Thyroid gland (tissue), 4 donors: ENCODE measurements around the gene LRRC27.

Experiments
- CTCF ChIP-seq, 6 experiments: fragments of 200-600 bp in 3 of 6; fragments of 450-650 bp in 3 of 6; sonication (generic) in 3 of 6; IDR thresholded peaks; one replicate each; pipeline ENCODE4 v1.5.1; 2016 to 2019; ENCODE audit warnings: antibody characterized with exemption in 6 of 6, mild to moderate bottlenecking in 2 of 6, inconsistent platforms in 1 of 6, moderate library complexity in 1 of 6
- POLR2A ChIP-seq, 2 donors: fragments of 450-650 bp; IDR thresholded peaks; one replicate each; pipeline ENCODE4 v1.6.1; 2017; ENCODE audit warnings: antibody characterized with exemption in 2 of 2, mild to moderate bottlenecking in 2 of 2, moderate library complexity in 1 of 2

- TF ChIP-seq CTCF (IDR thresholded peaks at IDR 0.05): no peak
- TF ChIP-seq POLR2A (IDR thresholded peaks at IDR 0.05): no peak
These were observed 45.3 kb downstream of the LRRC27 start for GRCh38 chr10:132377326-132377725.
